HG03378 (cell line): ENCODE data around the gene EIF4E2.

Source experiments
- ATAC-seq: cut with Tn5 transposase; IDR thresholded peaks from one replicate; pipeline ENCODE4 v1.9.1; 2021; ENCODE audit warnings: mild to moderate bottlenecking, moderate library complexity; ENCODE audit not compliant: unreplicated experiment

Gene EIF4E2, protein sequence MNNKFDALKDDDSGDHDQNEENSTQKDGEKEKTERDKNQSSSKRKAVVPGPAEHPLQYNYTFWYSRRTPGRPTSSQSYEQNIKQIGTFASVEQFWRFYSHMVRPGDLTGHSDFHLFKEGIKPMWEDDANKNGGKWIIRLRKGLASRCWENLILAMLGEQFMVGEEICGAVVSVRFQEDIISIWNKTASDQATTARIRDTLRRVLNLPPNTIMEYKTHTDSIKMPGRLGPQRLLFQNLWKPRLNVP

DNA sequence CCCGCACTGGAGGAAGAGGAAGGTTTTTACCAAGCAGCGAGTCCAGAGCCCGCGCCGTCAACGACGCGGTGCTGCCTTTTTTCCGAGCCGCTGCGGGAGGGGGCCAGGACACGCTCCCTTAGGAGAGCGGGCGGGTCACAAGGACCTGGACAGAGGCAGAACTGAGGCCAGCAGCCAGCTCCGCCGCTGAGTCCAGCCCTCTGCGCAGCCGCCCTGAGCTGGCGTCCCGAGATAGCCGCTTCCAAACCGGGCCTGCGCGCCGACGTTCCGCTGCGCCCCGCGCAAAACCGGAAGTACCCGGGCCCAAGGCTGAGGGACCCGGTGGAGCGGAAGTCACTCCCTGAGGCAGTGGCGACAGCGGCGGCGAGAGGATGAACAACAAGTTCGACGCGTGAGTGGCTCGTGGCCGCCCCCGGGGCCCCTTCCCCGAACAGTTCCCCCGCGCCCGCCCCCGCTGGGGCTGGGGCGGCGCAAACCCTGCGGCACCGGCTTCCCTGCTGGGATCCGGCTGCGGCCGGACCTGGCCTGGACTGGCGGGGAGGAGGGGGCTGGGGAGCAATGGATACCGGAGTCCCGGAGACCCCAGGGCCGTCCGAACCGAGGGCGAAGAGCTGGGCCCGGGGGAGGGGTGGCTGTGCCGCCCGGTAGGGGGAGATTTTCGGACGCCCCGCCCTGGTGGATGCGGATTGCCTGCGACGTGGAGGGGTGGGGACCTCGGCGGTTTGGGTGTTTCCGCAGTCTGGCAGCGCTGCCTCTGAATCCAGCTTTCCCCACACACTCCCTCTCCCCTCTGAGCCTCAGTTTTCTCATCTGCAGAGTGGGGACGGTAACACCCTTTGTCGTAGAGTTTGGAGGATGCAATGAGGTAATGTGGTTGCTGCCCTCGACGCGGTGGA is at the start of gene EIF4E2, which contains the start of gene TIGD1:
Gene EIF4E2, plus strand, starts transcription at position 336 of the 896 bp plus-strand sequence. Its CDS starts 36 bp downstream, at position 372.
Gene TIGD1, minus strand, starts transcription at position 204 of the 896 bp plus-strand sequence. CDS start 675 bp downstream, outside the sequence.
- ATAC-seq, result peak; percentile 85

DNA sequence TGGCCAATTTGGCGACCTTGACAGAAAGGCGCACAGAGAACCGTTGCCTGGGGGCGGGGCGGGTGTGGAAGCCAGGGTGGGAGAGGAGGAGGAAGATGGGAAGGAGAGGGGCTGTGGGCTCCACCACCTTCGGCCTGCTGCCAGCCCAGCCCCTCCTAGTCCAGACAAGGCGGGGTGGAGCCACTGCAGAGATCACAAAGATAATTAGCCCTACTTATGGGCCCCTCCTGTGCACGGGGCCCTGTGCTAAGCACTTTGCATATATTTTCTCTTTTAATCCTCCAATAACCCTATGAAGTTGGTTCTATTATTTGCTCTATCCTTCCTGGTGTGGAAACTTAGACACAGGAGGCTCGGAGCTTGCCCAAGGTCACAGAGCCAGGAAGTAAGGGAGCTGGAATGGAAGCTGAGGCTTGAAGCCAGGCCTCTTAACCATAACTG is 49.1 kb upstream of the EIF4E2 start:
- no peak for ATAC-seq

DNA sequence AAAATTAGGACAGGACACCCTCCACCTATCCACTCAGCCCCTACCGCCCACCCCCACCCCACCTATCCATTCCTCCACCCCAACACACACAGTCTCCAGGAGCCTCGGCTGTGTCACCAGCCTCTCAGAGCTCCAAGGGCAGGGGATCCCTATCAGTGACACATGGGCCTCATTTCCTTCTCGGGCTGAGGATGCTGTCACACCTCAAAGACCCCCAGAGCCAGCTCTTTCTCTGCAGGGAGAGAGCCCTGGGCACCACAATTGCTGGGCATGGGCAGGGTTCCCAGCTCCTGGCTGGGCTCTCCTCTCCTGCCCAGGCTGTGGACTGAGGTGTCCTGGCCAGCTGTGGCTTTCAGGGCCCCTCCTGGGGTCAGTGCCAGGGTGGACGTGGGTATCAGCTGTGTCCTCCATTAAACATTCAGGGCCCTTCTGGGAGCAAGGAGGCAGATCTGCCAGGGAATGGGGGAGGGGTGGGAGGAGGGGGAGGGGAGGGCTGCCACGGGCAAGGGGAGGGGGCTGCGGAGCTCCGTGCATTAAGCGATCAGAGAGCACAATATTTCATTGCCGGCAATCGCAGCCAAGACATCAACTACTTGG is 48.6 kb upstream of the EIF4E2 start:
- no peak for ATAC-seq

DNA sequence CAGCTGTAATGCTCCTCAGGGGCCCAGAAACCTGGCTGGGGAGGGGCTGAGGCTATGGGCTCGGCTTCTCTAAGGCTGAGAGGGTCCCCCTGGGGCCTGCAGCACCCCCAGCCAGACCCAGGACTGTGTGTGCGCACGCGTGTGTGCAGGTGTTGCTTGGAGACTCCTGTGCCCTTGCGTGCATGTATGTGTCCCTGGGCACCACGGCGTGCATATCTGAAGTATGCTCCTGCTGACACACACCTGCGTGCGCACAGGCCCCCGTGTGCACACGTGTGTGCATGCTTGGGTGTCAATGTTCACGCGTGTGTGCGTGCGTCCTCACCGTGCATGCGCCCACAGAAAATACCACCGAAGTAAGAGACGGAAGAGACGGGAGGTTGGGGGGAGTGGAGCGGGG is 48.0 kb upstream of the EIF4E2 start:
- no peak for ATAC-seq

DNA sequence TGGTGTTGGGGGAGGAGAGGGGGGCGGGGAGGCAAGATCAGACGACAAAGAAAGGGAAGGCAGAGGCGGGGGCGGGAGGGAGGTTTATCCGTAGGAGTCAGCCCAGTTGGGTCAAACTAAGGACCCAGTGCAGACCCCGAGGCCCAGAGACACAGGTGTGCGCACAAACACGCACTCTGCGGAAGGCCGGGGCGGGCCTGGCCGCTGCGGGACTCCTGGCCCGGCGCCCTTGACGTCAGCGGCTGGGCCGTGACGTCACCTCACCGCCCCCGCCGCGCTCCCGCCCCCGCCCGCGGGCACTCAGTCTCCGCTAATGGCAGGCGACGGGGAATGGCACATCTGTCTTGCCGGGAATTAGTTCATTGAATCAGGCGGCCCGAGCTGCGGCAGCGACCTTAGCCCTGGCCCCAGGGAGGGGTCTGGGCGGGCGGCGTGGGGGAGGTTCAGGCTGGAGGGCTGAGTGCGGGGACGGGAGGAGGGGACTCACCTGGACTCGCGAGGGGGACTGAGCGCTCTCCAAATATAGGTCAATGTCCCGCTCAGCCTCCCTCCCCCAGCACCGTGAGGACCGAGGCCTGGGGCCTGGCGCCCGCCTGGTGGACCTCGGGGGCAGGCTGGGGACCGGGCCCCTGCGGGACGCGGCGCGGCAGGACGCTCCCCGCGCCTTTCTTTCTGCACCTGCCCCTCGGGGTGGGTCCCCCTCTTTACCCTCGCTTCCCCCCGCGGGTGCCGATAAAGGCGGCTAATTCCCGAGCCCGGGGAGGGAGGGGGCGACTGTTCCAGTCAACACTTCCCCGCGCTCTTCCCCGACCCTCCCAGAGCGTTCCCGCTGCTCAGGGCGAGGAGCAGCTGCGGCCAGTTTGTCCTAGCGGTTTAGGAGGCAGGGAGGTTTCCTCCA is 47.3 kb upstream of the EIF4E2 start:
- ATAC-seq, result no peak

DNA sequence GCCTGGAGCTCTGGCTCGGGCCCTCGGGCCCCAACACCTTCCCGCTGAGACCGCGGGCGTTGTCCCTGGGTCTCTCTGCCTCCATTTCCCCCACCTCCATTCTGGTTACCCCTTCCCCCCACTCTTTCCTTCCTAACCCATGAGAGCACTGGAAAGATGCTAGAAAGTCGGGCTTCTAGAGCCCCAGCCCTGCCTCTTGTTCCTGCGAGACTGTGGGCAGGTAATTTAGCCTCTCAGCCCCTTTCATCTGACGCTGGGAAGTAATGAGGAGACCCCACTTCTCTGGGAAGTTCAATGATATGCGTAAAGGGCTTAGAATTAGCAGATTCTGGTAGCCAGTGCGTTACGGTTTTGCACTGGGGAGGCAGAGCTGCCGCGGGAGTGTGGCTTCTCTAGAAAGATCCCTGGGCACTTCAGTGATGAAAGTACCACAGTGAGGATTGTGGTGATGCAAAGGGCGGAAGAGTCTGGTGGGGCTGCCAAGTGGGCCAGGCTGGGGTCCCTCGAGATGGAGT is 46.6 kb upstream of the EIF4E2 start:
- ATAC-seq, result no peak

DNA sequence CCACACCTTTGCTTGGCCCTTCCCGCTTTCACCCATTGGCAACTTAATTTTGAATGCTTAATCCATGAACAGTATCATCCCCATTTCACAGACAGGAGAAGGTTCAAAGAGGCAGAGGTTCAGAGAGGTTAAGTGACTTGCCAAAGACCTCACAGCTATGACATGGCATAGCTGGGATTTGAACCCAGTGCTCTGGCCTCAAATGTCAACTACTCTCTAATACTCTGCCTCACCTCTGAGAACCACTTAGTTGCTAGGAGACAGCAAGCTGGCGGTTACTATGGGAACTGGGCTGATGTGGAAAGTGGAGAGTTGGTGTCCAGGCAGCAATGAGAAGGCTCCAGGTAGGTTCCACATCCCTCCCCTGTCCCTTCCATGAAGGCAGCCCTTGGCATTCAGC is 46.1 kb upstream of the EIF4E2 start:
- no peak for ATAC-seq

DNA sequence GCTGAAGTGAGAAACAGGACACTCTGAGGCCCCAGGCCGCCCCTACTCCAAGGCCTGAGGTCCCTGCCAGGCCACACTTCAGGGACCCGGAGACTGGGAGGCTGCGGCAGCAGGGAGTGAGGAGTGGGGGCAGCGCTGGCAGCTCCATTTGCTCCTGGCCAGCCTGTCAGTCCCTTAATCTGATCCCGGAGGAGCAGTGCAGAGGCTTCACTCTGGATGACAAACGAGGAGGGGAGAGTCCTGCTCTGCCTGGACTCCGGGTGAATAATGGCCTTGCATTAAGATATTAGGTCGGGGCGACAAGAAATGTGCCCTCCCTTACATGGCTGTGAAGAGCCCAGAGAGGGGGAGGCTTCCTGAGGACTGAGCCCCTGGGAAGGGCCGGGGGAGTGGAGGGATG is 44.6 kb upstream of the EIF4E2 start:
- ATAC-seq, result no peak

DNA sequence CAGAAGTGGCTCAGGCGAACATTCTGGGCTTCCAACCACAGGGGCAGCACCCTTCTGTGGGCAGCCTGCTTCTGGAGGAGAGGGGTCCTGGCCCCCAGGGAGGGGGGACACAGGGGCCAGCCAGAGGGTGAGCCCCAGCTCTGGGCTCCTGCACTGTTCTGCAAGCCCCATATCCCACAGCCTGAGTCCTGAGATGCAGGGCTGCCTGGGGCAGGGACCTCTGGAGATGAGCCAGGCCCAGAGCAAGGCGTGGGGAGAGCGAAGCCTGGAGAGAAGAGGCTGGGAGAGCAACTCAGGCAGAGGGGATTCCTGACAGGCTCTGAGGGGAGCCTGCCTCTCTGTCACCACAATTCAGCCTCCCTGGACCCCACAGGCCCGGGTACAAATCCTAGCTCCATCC is 43.8 kb upstream of the EIF4E2 start:
- ATAC-seq, result no peak

DNA sequence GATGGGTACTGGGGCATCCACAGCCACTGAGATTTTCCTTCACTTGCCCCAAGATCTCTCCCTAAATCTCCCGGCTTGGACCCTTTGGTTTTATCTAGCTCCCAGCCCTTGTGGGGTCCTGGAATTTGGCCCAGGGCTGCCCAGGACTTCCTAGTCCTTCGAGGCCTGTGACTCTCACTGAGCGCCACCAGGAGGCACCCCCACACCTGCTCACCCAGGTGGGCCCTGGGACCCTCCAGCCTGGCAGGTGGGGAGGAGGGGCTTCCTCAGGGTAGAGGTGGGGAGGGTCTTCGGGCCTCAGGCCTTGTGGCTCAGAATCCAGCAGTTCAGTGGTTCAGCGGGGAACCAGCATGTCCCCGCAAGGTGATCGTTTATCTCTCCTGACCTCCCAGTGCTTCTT is 42.2 kb upstream of the EIF4E2 start:
- ATAC-seq, result no peak

DNA sequence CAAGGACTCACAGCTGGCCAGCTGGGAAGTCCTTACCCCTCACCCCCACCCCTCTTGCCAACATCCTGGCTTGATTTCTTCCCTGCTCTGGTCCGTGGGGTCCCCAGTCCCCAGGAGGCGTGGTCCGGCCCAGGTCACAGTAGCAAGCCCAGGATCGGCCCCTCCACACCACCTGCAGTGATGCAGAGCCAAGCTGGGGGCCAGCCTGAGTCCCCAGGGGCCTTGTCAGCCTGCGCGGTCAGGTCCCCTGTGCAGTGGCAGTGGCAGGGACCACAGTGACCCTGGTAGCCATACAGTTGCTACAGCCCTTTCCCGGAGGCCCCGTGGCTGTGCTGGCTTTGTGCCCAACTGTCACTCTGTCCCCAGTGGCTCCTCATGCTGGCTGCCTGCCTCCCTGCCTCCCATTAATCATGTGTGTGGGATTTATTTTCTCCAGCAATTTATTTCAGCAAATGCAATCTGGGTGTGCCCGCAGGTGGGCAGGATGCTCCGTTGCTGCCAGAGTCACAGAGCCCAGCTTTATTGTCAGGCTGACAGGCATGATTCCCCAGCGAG is 39.1 kb upstream of the EIF4E2 start:
- ATAC-seq, result no peak

DNA sequence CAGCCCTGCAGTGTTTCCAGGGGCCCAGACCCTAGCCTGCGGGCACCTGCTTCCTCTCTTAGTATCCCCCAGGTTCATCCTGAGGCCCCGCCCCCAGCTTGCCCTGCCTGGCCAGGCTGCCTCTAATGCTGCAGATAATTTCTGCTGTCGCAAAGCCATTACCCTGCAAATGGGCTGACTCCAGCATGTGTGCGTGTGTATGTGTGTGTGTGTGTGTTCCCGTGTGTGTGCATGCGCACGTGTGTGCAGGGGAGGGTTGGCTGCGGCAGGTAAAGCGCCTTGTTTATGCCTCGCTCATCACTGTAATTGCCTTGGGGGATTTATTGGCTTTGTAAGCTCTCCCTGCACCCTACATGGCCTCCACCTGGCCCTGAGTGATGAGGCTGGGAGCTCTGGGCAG is 37.9 kb upstream of the EIF4E2 start:
- ATAC-seq, result no peak

DNA sequence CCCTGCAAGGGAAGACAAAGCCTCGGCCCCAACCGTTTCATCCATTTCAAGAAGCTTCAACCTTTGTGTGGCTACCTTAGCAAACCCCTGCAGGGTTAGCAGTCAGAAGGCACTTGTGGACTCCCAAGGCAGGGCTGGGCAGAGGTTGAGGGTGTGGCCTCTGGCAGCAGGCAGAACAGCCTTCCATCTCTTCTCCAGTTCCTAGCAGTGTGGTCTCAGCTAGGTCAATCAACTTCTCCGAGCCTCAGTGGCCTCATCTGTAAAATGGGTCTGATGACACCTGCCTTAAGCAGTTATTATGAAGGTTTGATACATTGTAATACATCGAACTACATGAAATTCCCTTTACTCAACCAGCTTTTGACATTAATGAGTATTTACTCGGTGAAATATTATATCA is 37.1 kb upstream of the EIF4E2 start:
- no peak for ATAC-seq

DNA sequence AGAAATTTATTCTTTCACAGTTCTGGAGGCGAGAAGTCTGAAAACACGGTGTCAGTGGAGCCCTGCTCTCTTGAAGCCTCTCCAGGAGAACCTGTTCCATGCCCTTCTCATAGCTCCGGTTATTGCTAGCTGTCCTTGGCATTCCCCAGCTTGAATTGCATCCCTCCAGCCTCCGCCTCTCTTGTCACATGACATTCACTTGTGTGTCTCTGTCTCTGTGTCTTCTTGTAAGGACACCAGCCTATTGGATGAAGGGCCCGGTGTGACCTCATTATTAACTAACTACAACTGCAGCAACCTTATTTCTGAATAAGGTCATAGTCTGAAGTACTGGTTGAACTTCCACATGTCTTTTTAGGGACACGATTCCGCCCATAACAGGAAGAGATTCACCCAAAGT is 34.9 kb upstream of the EIF4E2 start:
- no peak for ATAC-seq

DNA sequence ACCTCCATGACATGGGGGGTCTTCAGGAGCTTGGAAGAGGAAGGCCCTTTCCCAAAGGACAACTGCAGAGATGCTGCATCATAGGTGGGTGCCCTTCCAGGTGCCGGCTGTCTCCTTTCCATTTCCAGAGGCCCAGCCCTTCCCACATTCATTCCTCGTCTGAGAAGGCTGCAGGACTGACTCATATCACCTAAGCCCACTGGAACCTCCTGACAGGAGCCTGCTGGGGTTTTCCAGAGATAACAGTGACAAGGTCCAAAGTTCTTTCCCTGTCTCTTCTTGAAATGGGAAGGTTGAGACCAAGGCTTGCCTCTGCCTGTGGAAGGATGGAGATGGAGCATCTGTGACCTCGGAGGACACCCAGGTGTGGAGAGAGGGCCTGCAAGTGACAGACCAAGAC is 33.9 kb upstream of the EIF4E2 start:
- no peak for ATAC-seq

DNA sequence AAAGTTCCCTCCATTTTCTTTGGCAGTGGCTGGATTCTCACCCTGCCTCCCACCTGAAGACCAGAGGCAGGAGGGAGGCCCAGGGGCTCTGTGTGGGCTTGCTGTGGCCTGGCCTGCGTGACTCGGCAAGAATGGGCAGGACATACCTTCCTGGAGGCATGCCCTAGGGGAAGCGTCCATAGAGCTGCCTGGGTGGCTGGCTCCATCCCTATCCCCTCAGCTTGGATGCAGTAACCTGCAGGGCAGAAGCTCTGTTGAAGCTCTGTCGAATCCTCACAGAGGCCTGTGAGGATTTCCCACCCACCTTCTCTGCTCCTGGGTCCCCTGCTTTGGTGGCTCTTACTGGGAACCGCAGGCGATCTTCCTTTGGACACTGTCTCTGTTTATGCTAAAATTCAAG is 31.6 kb upstream of the EIF4E2 start:
- ATAC-seq, result no peak

DNA sequence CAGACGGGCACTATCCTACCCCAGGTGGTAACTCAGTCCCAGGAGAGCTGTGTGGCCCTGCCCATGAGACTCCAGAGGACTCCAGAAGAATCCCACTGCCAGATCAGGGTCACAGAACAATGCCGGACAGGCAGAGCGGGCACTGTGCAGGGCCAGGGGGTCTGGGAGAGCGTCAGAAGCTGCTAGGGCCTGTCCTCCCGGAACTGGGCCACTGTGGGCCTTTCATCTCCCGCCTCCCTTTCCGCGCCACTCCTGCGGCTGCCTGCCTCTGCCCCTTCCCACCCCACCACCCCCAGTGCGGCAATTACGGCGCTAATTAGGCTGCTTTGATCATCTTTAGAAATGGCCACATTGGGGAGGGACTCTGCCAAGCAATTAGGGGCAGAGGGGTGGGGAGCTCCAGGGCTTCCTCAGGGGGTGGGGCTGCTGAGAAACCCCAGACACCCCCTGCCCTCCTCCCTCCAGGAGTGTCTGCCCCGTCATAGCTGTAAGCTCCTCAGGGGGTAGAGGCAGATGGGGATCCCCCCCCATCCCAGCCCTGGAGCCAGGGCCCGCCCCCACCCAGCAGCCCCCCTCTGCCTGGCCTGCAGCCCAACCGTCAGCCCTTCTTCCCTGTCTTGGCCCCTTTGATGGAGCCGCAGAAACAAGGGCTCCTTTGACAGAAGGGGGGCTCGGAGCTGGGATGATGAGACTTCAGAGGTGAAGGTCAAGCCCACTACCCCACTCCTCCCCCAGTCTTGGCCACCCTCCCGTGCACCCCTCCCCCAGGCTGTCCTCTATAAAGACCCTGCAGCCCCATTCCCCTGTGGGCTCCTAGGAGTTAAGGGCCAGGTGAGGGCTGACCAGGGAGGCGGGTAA is 30.7 kb upstream of the EIF4E2 start, which contains the start of gene PRSS56:
Gene PRSS56, plus strand, starts transcription at position 808 of the 858 bp plus-strand sequence. CDS start 211 bp downstream, outside the sequence.
- no peak for ATAC-seq

DNA sequence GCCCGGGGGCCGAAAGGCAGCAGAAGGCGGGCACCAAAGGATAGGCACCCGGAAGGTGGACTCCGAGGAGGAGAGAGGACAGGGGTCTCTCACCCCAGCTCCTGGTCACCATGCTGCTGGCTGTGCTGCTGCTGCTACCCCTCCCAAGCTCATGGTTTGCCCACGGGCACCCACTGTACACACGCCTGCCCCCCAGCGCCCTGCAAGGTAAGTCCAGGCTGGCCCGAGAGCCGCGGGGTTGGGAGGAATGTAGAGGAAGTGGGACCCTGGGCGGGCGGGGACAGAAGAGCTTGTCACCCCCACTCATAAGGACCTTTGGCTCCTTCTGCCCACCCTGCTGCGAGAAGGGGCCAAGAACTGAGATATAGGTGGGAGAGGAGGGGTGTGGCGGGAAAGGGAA is 30.0 kb upstream of the EIF4E2 start:
- ATAC-seq, result no peak

DNA sequence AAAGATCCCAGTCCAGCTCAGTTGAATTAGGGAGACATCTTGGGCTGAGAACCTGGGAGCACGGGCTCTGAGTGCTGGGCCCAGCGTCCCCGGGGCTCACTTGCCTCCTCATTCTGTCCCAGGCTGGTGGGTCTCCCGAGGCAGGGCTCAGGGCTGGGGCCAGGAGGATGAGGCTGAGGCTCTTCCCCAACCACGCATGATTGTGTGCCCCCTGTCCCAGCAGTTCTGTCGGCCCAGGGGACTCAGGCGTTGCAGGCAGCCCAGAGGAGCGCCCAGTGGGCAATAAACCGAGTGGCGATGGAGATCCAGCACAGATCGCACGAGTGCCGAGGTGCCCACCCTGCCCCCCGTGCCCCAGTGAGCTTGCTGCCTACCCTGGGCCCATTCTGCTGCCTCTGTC is 29.4 kb upstream of the EIF4E2 start:
- no peak for ATAC-seq
